Nucleus accumbens (tissue), 56 donors: ENCODE data around the gene ISG20L2.

Source experiments
- DNase-seq, 56 donors: peaks; one replicate each; lab custom pipeline; 2025; lab: John Stamatoyannopoulos, UW

ISG20L2 gene

GRCh38 chr1:156742801-156743200 is 14.2 kb upstream of the ISG20L2 start:
- no peak for DNase-seq

- DNase-seq: no peak
Measured at GRCh38 chr1:156742017-156742416, 13.5 kb upstream of the ISG20L2 start.

- DNase-seq: no peak
Measured at GRCh38 chr1:156741481-156741983, 13.0 kb upstream of the ISG20L2 start.

- DNase-seq: peak; percentile 86 to 99 (median 98)
Measured at GRCh38 chr1:156740741-156741480, 12.3 kb upstream of the ISG20L2 start, which contains the start of gene MRPL24. TSS of gene MRPL24 (minus strand) at chr1:156741088. CDS start at chr1:156738704, 2,384 bp downstream.

- DNase-seq: peak in 2 of 56 donors; percentile 47 to 54
Measured at GRCh38 chr1:156740237-156740740, 11.7 kb upstream of the ISG20L2 start.

- no peak for DNase-seq
Measured at GRCh38 chr1:156738916-156739315, 10.3 kb upstream of the ISG20L2 start.

GRCh38 chr1:156738407-156738806 is 9.8 kb upstream of the ISG20L2 start:
- DNase-seq: no peak

GRCh38 chr1:156733989-156734584 is 5.5 kb upstream of the ISG20L2 start:
- DNase-seq: no peak

GRCh38 chr1:156727926-156728598 is 504 bp downstream of the ISG20L2 start, which contains the start of gene METTL25B:
TSS of gene METTL25B (plus strand) at chr1:156728469. CDS start at chr1:156729105, 636 bp downstream.
- DNase-seq: peak in 52 of 56 donors; percentile 41 to 92 (median 82)

GRCh38 chr1:156727492-156727891 is 1.1 kb downstream of the ISG20L2 start:
- no peak for DNase-seq

GRCh38 chr1:156726549-156727226 is 1.9 kb downstream of the ISG20L2 start:
- DNase-seq: peak in 7 of 56 donors; percentile 11 to 51 (median 21)

GRCh38 chr1:156725683-156726280 is 2.8 kb downstream of the ISG20L2 start:
- peak in 52 of 56 donors; percentile 22 to 91 (median 72) for DNase-seq

- DNase-seq: no peak
Measured at GRCh38 chr1:156721535-156721934, 7.0 kb downstream of the ISG20L2 start.

GRCh38 chr1:156721131-156721530 is 7.4 kb downstream of the ISG20L2 start:
- DNase-seq: no peak

- no peak for DNase-seq
Measured at GRCh38 chr1:156717351-156717750, 11.2 kb downstream of the ISG20L2 start.

- DNase-seq: no peak
Measured at GRCh38 chr1:156714830-156715229, 13.7 kb downstream of the ISG20L2 start.

GRCh38 chr1:156712626-156713025 is 15.9 kb downstream of the ISG20L2 start:
- no peak for DNase-seq

- no peak for DNase-seq
Measured at GRCh38 chr1:156711011-156711817, 17.4 kb downstream of the ISG20L2 start.
